D341Med (cell line): Measurements from ENCODE around the gene POLA2.

Source experiments
- DNase-seq: peaks from one replicate; pipeline ENCODE4 v3.0.0; 2012; ENCODE audit warnings: low spot score

POLA2 gene

DNA sequence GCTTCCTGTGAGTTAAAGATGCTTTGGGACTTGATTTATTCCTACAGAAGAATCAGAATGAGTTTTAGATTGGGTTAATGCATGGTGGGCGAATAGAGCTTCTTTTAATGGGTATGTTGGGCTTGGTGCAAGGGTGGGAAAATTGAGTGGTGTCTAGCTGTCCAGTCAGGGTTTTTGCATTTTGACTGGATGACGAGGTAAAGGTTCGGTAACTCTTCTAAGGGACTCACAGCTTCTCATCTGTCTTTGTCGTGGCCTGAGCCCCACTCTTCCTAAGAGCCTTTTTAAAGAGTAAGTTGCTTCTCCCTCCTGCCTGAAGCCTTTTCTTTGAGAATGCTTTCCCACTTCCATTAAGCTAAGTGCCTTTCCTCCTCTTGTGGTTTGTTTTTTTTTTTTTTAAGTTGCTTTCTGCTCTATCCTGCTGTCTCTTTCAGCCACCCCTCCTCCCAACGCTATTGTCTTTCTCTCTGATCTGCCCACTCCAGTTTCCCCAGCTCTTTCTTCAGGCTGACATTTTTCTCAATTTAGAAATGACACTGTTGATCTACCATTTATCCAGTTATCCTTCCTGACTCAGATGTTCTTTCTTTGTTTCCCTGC, 73.0 kb downstream of the POLA2 start:
- DNase-seq, result no peak

DNA sequence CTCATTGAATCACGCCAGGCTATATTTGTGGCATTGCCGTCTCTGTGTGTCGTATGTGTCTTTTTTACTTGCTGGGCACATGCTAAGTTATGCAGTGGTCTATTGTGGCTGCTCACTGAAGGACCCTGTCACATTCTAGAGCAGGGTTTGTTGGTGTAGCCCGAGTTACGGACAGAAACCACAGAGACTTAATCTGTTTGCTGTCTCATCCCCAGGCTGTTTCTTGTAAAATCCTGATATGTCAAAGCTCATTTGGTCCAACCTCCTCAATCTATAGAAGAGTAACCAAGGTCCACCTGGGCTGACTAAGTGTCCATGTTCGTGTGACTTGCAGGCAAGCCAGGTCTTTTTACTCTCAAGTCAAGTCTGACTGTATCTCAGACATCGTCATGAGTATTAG, 76.9 kb downstream of the POLA2 start:
- no peak for DNase-seq

DNA sequence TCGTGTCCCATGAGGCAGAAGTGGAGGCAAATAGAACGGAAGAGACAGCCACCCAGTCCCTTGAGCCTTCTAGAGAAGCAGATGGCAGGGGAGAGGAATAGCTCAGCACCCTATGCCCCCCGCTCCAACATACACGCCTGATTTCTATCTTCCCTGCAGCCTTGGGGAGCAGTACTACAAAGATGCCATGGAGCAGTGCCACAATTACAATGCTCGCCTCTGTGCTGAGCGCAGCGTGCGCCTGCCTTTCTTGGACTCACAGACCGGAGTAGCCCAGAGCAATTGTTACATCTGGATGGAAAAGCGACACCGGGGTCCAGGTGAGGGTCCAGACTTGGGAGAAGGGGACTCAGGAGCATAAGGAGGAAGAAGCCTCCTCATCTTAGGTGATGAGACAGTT, 78.5 kb downstream of the POLA2 start:
- no peak for DNase-seq

DNA sequence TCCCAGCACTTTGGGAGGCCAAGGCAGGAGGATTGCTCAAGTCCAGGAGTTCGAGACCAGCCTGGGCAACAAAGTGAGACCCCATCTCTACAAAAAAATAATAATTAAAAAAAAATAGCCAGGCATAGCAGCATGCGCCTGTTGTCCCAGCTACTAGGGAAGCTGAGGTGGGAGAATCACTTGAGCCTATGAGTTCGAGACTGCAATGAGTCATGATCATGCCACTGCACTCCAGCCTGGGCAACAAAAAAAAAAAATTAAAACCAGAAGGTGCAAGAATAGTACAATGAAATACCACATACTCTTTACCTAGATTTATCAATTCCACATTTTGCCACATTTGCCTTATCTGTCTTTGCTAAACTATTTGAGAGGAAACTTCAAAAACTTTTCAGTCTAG, 80.1 kb downstream of the POLA2 start:
- no peak for DNase-seq
